ENCODE results near the gene ADORA3.

Gene ADORA3

DNA sequence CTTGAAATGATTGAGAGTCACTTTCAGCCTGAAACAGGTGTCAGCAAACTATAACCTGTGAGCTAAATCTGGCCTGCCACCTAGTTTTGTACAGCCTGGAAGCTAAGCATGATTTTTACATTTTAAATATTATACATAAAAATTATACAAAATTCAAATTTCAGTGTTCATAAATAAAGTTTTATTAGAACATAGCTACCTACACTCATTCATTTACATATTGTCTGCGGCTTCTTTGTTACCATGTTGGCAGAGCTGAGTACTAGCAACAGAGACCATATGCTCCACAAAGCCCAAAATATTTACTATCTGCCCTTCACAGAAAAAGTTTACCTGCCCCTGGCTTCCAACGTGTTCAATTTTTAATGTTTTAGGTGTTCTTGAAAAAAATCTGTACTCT is 37.7 kb downstream of the ADORA3 start:
- no peak overlapping the region for H3K4me3 ChIP-seq (ENCODE audit: low read depth, low read length)
- H3K36me3 ChIP-seq: peaks cover 40% of the 10 kb centered on the region
- TF ChIP-seq, protein P1, sequence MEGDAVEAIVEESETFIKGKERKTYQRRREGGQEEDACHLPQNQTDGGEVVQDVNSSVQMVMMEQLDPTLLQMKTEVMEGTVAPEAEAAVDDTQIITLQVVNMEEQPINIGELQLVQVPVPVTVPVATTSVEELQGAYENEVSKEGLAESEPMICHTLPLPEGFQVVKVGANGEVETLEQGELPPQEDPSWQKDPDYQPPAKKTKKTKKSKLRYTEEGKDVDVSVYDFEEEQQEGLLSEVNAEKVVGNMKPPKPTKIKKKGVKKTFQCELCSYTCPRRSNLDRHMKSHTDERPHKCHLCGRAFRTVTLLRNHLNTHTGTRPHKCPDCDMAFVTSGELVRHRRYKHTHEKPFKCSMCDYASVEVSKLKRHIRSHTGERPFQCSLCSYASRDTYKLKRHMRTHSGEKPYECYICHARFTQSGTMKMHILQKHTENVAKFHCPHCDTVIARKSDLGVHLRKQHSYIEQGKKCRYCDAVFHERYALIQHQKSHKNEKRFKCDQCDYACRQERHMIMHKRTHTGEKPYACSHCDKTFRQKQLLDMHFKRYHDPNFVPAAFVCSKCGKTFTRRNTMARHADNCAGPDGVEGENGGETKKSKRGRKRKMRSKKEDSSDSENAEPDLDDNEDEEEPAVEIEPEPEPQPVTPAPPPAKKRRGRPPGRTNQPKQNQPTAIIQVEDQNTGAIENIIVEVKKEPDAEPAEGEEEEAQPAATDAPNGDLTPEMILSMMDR (IDR thresholded peaks at IDR 0.05; ENCODE audit: low read depth, low read length): no peak
- no peaks in the 10 kb centered on the region for H3K9me3 ChIP-seq
- H3K4me1 ChIP-seq: no peaks in the 10 kb centered on the region; the same call in 1 of the 2 replicates
- DNase-seq: no peak
- no peaks in the 10 kb centered on the region for H3K27me3 ChIP-seq

DNA sequence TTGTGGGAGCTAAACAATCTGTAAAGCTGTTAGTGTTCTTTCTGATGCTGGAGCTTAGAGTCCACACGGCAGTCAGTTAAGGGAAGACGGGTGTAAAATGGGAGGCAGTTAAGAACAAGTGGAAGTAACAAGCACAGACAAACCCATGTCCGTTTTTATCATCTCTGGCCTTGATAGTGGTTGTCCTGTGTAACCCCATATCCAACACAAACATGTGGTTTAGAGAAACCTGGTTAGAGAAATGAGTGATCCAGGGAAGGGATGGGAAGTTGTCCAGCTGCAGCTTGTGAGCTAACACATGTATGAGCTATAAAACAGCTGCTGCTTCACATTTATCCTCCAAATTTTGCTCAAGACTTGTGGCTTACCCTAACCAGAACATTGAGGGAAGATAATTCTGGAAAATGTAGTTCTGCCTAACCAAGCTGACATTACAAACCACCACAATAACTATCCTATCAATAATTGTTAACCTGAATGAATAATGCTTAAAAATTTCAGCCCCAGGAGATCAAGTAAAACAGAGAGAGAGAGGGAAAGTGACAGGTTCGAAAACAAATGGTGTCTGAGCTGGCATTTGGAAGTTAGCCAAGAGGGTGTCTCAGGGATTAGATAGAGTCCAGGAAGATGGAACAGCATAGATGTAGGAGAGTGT is 40.3 kb downstream of the ADORA3 start:
- no peak for DNase-seq

DNA sequence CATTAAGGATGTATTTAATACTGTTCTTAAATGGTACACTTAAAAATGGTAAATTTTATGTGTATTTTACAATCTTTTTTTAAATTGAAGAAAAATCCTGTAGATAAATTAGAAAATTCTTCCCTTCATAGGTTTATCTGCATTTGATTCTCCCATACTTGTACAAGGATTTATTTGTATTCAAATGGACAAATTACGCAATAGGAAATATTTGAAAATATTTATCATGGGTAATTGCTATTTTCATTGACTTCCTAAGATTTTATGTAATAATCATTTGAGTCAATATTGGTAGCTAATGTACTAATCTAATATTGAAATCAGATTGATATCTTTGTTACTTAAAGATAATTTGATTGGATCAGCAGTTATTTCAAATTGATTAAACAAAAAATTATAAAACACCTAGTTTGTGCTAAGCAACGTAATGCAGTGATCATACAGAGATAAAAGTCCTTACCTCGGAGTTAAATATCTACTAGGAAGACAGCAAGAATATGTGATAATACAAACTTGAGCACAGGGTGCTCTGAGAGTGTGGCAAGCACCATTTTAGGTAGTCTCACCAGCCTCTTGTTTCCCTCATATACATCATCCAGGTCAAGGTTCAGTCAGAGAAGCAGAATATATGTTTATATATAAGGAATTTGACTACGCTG is 40.9 kb downstream of the ADORA3 start:
- TF ChIP-seq, protein P1 (IDR thresholded peaks at IDR 0.05; ENCODE audit: low read depth, low read length): no peak
- H3K4me3 ChIP-seq (ENCODE audit: low read depth, low read length): no peak overlapping the region
- no peaks in the 10 kb centered on the region; the same call in 1 of the 2 replicates for H3K4me1 ChIP-seq
- no peaks in the 10 kb centered on the region for H3K9me3 ChIP-seq
- peaks cover 50% of the 10 kb centered on the region for H3K36me3 ChIP-seq
- DNase-seq: no peak
- H3K27me3 ChIP-seq: no peaks in the 10 kb centered on the region

More for the DNA sequence above, 40.3 kb downstream of the ADORA3 start:
- Histone ChIP-seq H3K36me3 (peaks cover 46% of the 10 kb centered on the region), H3K4me3 (ENCODE audit: low read depth, low read length) (no peak overlapping the region), H3K9me3 (no peaks in the 10 kb centered on the region), H3K27me3 (no peaks in the 10 kb centered on the region), H3K4me1 (no peaks in the 10 kb centered on the region; the same call in 1 of the 2 replicates)
- TF ChIP-seq, protein P1 (IDR thresholded peaks at IDR 0.05; ENCODE audit: low read depth, low read length): no peak

DNA sequence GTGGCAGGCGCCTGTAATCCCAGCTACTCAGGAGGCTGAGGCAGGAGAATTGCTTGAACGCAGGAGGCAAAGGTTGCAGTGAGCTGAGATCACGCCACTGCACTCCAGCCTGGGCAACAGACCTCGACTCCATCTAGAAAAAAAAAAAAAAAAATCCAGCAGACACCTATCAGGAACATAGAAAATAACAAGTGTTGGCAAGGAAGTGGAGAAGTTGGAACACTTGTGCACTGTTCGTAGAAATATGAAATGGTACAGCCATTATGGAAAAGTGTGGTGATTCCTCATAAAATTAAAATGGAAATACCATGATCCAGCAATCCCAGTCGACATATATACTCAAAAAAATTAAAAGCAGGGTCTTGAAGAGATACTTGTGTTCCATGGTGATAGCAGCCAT is 41.7 kb downstream of the ADORA3 start:
- no peaks in the 10 kb centered on the region; the same call in 1 of the 2 replicates for H3K4me1 ChIP-seq
- no peaks in the 10 kb centered on the region for H3K9me3 ChIP-seq
- no peak overlapping the region for H3K4me3 ChIP-seq (ENCODE audit: low read depth, low read length)
- H3K36me3 ChIP-seq: peaks cover 58% of the 10 kb centered on the region
- TF ChIP-seq, protein P1 (IDR thresholded peaks at IDR 0.05; ENCODE audit: low read depth, low read length): no peak
- no peak for DNase-seq
- H3K27me3 ChIP-seq: no peaks in the 10 kb centered on the region

DNA sequence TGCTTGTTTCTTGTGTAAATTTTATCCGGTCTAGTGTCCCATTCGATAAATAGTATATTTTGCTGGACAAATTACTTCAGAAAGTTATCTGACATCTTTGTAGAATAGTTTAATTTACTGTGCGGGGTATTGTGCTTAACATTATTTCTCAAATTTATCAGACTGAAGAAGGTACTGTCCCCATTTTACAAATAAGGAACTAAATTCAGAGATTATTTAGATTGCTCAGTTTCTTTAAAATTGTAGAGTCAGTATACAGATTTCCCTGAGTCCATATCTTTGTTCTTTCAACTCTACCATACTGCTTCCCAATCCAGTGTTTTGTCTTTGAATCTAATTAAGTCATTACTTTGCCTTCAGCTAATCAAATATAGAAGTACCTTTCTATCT is 47.8 kb downstream of the ADORA3 start:
- Histone ChIP-seq H3K4me1 (peaks cover 6% of the 10 kb centered on the region), H3K27me3 (no peaks in the 10 kb centered on the region), H3K9me3 (no peaks in the 10 kb centered on the region), H3K36me3 (peaks cover 82% of the 10 kb centered on the region), H3K4me3 (ENCODE audit: low read depth, low read length) (no peak overlapping the region)
- no peak for DNase-seq
- TF ChIP-seq, protein P1 (IDR thresholded peaks at IDR 0.05; ENCODE audit: low read depth, low read length): no peak

Measured in BE2C (cell line).